Raji (cell line): ENCODE data around the gene ZNF735.
"Not testable (repeated sequence)": the region's sequence is repeated elsewhere in the genome, so short reads cannot be mapped to it uniquely, and the experiment has no call there.

ENCODE experiments used
- POLR2A ChIP-seq: IDR thresholded peaks from 2 replicates; pipeline ENCODE4 v1.6.1; 2011; ENCODE audit warnings: low read depth, low read length, control low read depth; ENCODE audit not compliant: insufficient read depth

The ZNF735 gene

DNA sequence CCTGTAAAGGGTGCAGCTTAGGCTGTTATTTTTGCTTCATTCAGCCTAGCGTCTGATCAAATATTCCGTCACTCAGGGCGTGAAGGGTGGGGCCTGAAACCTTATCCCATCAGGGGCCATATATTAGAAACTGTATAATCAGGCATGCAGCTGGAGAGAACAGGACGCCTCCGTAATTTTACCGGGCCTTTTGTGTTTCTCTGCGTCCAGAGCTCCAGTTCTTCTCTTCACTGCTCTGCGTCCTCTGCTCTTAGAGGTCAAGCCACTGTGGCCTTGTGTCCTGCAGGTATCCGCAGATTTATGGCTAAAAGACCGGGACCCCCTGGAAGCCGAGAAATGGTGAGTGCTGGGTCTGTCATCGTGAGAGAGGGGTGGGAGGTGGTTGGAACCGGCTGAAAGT, at the start of gene ZNF735:
Gene ZNF735, plus strand, starts transcription at position 301 of the 400 bp plus-strand sequence. Its CDS starts 0 bp downstream, at position 301.
- TF ChIP-seq POLR2A = no peak

DNA sequence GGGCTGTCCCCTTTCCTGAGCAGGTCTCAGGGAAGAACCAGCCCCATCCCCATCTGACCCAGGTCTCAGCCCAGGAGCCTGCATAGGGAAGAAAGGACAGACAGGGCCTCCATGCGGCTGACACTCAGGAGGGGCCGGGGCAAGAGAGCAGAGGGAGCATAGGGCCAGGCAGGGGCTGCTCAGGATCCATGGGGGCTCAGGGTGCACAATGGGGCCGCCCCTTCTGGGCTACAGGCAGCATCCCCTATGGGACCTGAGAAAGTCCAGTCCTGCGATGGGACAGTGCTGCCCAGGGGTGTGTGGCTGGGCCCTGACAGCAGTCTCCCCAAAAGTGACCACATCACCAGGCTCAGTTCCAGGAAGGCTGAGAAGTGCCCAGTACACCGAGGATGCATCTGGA, 32.7 kb upstream of the ZNF735 start:
- no peak for TF ChIP-seq POLR2A

DNA sequence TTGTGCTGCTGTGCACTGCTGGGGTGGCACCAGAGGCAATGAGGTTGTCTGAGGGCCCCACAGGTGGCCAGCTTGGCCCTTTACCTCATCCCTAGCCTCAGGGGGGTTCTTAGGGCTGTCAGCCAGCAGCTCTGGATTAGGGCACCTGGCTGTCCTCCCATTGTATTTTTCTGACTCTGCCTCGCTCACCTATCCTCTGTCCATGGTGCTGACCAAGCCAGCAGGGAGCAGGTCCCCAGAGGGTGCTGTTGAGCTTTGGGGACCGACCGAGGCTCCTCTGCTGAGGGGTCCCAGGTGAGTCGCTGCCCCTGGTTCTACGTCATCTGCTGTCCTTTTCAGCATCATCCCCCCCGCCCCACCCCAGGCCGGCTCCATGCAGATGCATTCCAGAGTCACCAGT, 32.1 kb upstream of the ZNF735 start:
- TF ChIP-seq POLR2A = no peak

DNA sequence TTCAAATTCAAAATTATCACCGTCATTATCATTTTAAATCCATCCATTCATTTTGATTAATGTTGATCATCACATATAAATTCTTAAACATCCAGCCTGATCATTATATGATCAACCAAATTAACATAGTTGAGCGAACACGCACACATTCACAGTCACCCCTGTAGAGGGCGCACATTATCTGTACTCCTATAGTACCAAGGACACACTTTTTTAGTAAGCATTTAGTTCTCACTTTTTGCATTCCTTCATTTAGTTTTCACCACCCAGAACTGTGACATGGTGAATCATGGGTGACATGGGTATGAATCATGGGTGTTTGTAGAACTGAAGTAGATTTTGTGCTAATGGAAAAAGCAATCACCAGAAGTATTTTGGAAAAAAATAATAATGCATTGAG, 26.0 kb upstream of the ZNF735 start:
- TF ChIP-seq POLR2A = no peak

DNA sequence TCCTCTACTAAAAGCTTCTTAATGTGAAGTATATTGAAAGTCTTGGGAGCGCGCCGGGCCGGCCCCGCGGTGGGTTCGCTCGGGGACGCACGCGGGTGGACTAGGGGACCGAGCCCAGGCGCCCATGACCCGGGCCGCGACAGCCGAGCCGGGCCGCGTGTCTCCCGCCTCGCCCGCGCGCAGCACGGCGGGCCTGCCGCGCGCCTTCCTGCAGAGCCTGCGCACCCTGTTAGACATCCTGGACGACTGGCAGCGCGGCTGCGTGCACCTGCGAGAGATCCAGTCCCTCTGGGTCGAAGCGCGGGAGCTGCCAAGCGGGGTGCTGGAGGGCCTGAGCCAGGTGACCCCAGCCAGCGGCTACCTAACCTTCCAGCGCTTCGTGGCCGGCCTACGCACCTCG, 25.4 kb upstream of the ZNF735 start:
- TF ChIP-seq POLR2A = no peak

DNA sequence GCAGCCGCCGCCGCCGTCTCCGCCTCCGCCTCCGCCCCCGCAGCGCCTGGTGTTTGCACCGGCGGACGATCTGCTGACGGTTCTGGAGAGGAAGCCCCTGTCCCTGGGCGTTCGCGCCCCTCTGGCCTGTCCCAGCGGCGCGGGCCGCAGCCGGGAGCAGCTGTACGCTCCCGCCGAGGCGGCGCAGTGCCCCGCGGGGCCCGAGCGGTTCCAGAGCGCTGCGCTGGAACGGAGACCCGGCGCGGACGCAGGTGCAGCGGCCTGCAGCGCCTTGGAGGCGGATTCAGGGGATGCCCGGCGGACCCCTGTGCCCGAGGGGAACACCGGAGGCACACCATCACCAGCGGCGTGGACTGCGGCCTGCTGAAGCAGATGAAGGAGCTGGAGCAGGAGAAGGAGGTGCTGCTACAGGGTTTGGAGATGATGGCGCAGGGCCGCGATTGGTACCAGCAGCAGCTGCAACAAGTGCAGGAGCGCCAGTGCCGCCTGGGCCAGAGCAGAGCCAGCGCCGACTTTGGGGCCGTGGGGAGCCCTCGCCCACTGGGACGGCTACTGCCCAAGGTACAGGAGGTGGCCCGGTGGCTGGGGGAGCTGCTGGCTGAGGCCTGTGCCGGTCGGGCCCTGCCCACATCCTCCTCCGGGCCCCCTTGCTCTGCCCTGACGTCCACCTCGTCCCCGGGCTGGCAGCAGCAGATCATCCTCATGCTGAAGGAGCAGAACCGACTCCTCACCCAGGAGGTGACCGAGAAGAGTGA, 24.8 kb upstream of the ZNF735 start:
- no peak for TF ChIP-seq POLR2A

DNA sequence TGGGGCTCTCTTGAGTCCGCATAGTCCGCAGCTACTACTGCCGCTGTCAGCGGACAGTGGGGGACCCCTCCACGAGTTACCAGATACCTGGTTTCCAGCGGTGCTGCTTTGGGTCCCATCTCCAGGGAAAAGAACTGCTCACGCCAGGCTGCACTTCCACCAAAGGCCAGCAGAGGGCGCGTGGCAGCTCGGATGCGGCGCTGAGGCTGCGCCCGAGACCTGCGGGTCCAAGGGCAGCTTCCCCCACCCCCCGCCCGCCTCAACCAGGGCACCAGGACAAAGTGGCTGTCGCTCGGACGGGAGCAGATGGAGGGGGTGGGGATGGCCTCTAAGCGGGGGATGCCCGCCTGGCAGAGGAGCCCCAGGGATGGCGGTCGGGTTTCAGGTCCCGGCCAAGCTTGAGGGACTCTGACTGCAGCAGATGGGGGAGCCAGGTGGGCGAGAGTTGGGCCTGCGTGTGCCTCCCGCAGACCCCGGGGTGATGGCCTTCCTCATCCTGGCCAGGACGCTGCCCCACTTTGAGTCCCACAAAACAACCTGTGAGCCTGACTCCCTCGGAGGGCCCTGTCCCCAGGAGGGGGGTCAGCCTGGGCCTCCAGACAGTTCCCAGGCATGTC, 23.8 kb upstream of the ZNF735 start:
- TF ChIP-seq POLR2A = no peak

DNA sequence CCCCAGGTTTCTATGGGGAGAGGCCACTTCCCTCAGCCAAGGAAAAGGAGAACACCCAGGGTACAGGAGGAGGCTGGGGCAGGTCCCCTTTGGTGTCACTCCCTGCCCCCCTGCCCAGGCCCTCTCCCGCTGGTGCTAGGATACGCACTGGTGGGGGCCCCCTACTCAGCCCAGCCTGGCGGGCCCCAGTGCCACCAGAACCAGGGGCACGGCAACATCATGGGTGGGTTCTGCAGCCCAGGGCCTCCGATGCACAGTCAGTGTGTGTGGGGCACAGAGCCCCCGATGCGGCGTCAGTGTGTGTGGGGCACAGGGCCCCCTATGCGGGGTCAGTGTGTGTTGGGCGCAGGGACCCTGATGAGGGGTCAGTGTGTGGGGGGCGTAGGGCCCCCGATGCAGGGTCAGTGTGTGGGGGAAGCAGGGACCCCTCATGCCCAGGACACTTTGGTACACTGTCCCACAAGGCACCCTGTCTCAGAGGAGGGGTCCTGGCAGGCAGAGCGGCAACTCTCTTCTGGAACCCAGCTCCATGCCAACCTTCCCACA, 23.1 kb upstream of the ZNF735 start:
- no peak for TF ChIP-seq POLR2A

DNA sequence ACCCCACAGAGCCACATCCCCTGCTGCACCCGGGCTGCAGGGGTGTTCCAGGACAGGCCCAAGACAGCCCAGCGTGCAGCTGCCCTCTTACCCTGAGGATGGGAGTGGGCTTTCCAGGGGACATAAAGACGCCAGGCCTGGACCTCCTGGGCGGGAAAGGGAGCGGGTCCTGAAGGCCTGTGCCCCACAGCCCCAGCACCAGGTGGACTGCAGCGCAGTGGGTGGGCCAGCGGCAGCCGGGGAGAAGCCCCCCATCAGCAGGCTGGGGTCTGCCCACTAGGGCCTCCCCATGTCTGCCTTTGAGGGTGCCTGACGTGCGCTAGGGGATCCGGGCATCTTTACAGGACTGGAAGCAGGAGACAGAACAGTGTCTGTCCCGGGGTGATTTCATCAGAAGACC, 22.6 kb upstream of the ZNF735 start:
- no peak for TF ChIP-seq POLR2A

DNA sequence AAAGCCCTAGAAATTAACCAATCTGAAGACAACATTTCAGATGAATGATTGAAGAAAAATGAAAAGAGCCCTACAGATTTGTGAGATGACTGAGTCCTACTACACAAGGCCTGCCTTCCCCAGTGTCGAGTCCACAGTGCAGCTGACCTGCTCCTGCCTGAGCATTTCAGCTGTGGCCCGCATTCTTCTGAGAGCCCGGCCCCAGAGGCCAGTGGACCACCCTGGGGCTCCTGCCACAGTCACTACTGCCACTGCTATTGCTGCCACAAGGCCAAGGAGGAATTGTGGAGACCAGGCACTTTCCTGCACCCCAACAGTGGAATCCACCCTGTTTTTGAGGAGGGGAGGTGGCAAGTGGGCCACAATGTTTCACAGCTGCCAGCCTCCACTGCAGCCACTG, 19.6 kb upstream of the ZNF735 start:
- no peak for TF ChIP-seq POLR2A

DNA sequence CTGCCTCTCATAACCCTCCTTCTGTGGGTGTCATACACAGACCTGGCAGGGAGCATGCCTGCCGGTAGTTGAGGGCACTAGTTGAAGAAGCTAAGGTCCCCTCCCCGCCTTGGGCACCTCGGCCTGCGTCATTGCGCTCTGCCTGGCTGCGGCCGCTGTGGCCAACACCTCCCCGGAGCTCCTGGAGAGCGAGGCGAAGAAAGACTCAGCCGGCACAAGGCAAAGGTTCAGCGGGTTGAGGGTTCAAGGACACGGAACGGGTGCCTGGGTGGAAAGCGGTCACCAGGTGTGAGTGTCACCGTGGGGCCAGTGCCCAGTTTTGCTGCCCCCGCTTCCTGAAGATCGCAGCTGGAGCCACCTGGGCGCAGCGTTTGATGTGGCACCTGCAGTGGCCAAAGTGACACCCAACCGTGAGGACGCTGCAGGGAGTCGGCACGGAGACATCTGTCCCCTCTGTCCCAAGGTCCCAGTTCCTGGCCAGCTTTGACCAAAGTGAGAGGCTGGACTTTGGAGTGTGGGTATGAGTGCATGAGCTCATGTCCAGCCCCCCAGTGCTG, 14.8 kb upstream of the ZNF735 start:
- TF ChIP-seq POLR2A = no peak

DNA sequence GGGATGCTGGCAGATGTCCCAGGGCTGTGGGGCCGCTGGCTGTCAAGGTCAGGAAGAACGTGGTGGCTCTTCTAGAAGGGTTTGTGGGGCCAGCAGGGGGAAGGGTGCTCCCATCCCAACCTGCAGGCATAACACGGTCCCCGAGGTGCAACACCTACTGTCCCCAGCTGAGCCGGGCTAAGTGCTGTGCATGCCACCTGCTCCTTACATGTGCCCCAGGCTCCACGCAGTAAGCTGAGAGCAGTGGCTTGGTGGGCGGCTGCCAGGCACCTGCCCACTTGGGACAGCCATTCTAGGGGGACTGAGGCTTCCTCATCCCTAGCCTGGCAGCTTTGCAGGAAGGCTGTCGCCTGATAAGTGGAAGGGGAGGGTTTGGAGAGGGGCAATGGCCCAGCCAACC, 14.2 kb upstream of the ZNF735 start:
- TF ChIP-seq POLR2A = no peak

DNA sequence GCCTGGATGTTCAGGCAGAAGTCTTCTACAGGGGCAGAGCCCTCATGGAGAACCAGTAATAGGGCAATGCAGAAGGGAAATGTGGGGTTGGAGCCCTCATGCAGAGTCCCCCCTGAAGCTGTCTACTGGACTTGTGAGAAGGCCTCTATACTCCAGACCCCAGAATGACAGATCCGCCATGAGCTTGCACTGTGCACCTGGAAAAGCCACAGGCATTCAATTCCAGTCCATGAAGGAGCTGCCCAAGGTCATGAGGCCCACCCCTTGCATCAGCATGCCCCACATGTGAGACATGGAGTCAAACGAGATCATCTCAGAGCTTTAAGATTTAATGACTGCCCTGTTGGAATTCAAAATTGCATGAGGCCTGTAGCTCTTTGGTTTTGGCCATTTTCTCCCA, 16.4 kb downstream of the ZNF735 start:
- TF ChIP-seq POLR2A = no peak

DNA sequence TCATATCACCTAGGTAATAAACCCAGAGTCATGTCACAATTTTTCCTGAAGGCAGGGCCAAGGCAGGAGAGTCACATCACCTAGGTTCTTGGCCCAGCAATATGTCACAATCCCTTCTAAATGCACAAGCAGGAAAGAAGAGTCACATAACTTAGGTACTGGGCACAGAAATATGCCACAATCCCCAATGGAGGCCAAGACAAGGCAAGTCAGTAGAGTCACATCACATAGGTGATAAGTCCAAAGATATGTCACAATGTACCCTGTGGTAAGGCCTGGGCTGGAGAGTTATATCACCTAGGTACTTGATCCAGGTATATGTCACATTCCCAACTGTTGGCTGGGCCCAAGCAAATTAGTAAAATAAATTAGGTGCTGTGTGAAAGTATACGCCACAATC, 21.2 kb downstream of the ZNF735 start, which contains the start of gene ZNF679:
Gene ZNF679, plus strand, starts transcription at position 301 of the 400 bp plus-strand sequence. CDS start 20,644 bp downstream, outside the sequence.
- TF ChIP-seq POLR2A = not testable (repeated sequence)

DNA sequence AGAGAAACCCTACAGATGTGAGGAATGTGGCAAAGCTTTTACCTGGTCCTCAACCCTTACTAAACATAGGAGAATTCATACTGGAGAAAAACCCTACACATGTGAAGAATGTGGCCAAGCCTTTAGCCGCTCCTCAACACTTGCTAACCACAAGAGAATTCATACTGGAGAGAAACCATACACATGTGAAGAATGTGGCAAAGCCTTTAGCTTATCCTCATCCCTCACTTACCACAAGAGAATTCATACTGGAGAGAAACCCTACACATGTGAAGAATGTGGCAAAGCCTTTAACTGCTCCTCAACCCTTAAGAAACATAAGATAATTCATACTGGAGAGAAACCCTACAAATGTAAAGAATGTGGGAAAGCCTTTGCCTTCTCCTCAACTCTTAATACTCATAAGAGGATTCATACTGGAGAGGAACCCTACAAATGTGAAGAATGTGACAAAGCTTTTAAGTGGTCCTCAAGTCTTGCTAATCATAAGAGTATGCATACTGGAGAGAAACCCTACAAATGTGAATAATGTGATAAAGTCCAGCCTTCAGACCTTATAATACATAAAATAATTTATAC, 59.4 kb downstream of the ZNF735 start:
- TF ChIP-seq POLR2A = no peak
